DLD1 (cell line): ENCODE measurements around the gene LDHA.

Experiments used
- in situ Hi-C: cut with HindIII; loops from 2 replicates; pipeline ENCODE4 v1.10.0; 2017; ENCODE audit warnings: low sequenced_read_pairs

The LDHA gene

DNA sequence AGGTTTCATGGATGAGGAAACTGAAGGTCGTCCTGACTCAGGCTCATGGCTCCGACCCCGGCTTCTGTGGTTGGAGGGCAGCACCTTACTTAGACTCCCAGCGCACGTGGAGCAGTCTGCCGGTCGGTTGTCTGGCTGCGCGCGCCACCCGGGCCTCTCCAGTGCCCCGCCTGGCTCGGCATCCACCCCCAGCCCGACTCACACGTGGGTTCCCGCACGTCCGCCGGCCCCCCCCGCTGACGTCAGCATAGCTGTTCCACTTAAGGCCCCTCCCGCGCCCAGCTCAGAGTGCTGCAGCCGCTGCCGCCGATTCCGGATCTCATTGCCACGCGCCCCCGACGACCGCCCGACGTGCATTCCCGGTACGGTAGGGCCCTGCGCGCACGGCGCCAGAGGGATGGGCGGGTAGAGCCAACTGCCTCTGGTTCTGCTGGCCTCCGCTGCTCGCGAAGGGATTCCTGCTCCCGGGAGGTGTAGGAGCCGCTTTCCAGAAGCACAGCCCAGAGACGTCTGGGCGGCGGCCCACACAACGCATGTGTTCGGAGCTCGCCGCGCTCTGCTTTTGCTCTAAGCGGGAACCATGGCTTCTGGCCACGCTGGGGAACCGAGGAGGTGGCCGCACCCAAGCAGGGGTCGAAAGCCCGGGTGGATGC lies at the start of gene LDHA:
LDHA (plus strand) TSS at position 289 of the 653 bp plus-strand sequence. CDS start 2,280 bp downstream, outside the sequence.
- in situ Hi-C loops, result no loop called here

DNA sequence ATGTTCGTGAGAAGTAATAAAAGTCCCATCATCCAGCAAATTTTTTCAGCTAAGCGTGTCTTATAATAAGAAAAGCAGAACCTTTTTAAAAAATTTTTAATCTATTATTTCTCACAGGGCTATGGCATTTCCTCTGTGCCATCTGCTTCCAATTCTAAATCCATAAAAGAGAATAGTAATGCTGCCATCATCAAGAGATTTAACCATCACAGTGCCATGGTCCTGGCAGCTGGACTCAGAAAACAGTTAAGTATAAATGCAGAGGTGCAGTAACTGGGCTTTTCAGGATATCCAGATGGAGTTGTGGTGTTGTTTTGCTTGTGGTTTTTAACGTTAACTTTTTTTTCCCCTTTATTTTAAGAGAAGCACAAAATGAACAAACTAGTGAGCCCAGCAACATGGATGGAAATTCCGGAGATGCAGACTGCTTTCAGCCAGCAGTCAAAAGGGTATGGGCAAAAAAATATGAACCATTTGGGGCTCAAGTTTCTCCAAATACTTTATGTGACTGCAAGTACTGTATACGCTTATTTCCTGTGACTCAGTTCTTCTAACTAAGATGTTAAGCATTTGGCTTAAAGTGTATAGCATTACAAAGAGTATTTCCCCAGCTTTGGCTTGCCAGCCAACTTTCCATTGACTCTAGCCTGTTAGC lies 46.8 kb upstream of the LDHA start:
- in situ Hi-C loops, result no loop called here

- in situ Hi-C loops, result no loop called here
Observed at GRCh38 chr11:18352581-18352980, 41.8 kb upstream of the LDHA start.

GRCh38 chr11:18358646-18359045 lies 35.7 kb upstream of the LDHA start:
- in situ Hi-C loops, result no loop called here

GRCh38 chr11:18361154-18361553 lies 33.2 kb upstream of the LDHA start:
- in situ Hi-C loops, result no loop called here

- in situ Hi-C loops, result no loop called here
Observed at GRCh38 chr11:18364495-18365073, 29.8 kb upstream of the LDHA start.

DNA sequence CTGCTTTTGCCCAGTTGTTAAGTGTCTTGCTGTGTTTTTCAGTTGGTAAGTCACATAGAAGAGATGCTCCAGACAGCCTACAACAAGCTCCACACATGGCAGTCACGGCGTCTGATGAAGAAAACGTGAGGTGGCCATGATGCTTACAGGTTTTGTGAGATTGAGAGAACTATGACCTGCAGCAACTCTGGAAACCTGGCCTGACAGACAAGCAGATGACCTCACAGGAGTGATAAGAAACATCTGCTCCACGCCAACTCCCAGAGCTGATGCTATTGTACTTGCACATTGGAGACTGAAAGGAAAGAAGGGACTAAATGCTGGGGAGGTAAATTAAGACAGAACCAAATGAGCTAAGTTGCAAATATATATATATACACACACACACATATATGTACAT lies 28.6 kb upstream of the LDHA start:
- in situ Hi-C loops, result no loop called here

- in situ Hi-C loops, result no loop called here
Observed at GRCh38 chr11:18366286-18366685, 28.1 kb upstream of the LDHA start.

- in situ Hi-C loops, result no loop called here
Observed at GRCh38 chr11:18367431-18367830, 26.9 kb upstream of the LDHA start.

DNA sequence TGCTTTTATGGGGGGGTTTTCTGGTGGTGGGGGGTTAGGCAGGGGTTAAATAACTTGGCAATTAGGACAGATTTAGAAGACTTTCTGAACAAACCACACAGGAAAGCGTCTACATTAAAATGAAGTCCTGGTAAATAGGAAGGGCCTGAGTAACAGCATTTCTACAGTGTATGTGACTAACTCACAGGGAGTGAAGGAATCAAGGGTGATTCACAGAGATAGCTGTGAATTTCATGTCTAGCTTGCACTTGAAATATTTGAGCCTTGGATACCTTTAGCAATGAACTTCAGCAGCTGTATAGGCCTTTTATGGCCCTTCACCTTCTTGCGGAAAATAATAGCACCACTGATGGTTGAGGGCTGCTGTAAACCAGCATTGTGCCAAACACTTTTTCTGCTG lies 26.1 kb upstream of the LDHA start:
- in situ Hi-C loops, result no loop called here

DNA sequence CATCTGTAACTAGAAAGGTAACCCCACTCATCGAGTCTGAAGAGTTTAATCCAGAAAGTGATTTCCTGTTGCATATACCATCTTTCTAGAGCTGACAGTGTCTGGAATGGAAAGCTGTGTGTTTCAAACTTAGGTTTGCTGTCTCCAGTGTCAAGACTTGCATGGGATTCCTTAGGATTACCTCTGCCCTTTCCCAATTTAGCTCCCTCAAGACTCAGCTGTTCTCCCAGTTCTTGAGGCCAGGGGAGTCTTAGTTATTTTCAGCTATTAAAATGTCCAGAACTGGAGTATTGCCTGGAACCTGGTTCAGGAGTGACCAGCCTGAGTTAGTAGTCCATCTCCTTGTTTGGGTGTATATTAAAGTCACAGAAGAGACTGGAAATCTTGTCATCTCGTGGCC lies 25.0 kb upstream of the LDHA start:
- in situ Hi-C loops, result no loop called here

- in situ Hi-C loops, result no loop called here
Observed at GRCh38 chr11:18371279-18371678, 23.1 kb upstream of the LDHA start.

DNA sequence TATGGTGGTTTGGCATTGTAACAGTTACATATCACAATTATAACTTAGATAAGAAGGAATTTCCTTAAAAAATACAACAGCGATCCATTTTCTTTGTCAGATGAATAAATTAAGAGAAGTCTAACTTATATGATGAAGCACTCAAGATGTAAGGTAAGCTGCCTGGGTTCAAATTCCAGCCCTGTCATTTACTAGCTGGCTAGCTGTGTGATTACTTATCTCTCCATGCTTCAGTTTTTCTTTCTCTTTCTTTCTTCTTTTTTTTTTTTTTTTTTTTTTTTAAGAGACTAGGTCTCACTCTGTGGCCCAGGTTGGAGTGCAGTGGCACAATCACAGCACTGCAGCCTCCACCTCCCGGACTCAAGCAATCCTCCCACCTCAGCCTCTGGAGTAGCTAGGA lies 22.2 kb upstream of the LDHA start:
- in situ Hi-C loops, result no loop called here

DNA sequence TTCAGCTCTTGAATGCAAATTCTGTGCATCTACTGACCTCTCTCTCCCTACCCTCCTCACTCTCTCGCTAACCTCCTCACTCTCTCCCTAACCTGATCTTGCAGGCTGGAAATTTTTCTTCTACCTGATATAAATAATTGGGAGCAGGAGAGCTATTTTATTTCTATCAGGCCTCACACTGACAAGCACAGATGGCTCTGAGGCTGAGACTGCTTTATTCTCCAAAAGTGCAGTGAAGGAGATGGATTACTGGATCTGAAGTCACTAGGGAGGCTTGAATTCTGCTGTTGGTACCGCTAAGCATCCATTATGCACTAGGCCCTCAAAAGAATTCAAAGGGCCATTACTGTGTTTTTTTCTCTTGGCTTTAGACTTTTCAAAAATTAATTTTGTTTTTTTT lies 19.4 kb upstream of the LDHA start:
- in situ Hi-C loops, result no loop called here

DNA sequence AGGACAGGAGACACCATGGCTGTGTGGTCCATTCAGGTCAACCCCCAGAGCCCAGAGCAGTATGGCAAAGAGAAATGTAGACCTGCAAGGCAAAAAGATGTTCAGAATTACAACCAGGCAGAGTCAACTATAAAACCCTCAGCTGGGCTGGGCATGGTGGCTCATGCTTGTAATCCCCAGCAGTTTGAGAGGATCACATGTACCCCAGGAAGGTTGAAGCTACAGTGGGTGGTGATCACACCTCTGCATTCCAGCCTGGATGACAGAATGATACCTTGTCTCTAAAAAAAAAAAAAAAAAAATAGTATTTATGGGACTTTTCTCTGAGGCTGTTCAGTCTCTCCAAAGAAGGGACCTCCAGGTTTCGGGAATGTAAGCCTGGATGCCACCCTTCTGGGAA lies 18.4 kb upstream of the LDHA start:
- in situ Hi-C loops, result no loop called here

- in situ Hi-C loops, result no loop called here
Observed at GRCh38 chr11:18379201-18379600, 15.2 kb upstream of the LDHA start.

DNA sequence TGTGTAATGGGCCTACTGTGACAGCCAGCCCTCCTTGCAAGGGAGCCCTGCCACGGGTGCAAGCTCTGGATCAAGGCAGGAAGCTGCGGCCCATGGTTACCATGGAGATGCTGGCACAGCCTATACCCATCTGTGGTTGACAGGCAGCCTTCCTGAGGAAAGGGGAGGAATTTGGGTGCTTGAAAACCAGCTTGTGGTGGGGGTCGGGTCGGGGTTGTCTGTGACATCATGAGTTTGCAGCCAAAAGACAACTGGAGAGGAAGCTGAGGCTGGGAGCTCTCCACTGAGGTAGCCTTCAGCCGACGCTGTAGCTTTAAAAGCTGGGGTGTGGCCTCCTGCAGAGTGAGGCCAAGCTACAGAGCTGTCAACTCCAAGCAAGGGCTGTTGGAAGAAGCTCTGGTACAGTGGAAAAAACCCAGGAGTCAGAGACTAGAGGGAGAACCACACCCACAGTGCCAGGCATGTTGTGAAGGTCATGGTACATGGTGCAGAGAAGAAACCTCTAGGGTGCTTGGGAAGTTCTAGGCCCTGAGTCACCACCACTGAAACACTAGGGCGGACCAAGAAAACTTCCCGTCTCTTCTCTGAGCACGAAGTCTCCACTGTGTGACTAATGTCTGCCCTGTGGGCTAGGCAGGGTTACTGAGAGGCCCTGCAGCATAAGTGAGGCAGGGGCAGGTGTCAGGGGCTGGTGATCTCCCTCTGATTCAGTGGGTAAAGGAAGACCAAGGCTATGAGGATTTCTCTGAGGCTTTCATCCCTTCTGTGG lies 10.8 kb upstream of the LDHA start:
- in situ Hi-C loops, result no loop called here

GRCh38 chr11:18384157-18384641 lies 10.2 kb upstream of the LDHA start:
- in situ Hi-C loops, result no loop called here

- in situ Hi-C loops, result no loop called here
Observed at GRCh38 chr11:18390088-18390487, 4.3 kb upstream of the LDHA start.

DNA sequence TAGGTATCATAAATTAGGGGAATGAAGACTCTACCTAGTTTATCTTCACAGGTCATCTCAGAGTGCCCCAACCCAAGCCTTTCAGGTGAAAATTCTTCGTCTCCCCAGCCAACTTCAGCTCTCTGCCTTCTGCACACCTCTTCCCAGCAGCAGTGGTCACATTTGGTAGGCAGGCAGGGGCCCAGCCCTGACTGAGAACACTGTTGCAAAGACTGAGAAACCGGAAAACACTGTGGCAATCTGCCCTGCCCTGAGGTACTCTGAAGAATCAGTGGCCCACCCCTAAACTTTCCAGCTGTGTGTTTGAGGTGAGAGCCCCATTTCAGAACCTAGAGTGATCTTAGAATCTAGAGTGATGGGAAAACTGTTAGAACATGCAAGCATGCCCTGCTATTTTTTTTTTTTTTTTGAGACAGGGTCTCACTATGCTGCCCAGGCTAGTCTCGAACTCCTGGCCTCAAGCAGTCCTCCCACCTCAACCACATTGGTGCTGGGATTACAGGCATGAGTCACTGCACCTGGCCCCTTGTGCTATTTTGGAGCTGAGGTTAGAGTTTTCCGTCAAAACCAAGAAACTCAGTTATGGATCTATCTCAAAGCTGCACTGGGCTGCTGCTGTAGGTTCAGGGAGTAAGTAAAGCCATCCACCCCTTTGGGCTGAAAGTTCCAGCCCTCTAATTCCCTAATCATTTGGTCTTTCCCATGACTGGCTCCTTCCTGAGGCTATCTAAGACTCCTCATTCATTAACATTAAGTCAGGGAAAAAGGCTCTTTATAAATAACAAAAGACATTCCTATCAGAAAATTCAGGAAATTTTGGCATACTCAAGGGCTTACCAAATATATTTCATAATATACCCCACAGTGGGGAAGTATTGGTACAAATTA lies 1.7 kb upstream of the LDHA start:
- in situ Hi-C loops, result no loop called here
